Measurements from ENCODE around the gene DPP6. TPM values are rescaled to one million over a fixed set of nuclear protein-coding genes. Genes with fewer than 3 reads are reported as not detected.

The DPP6 gene
- total and polyA plus RNA-seq, 12 donors: 0.07 to 2.1 (median 0.16) TPM; not detected in 4

DNA sequence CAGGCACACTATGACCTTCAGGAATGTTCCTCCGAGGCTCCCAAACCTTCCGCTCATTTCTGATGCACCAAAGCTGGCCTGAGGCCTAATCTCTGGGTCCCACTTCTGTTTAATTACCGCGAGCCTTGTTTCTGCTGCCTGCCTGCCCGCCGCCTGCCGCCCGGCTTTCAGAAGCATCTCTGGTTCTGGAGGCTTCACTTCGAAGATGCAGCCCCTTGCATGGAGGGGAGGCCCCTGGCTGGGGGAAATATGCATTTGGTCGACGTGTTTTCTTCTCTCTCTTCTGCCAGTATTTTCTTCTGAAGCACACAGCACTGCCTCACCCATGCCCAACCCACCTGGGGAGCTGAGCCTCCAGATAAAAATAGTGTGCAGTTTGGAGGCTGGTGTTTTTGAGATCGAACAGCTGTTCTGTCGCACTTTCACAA, 783.8 kb downstream of the DPP6 start:
- DNase-seq (no peak), ATAC-seq (no peak)
- intact Hi-C loops (cut with DNase I): no loop called here
- WGBS, 2 donors: 54 to 59% methylated on average over 13 of the region's 13 CpGs
- H3K27me3 ChIP-seq: peaks cover 0 to 35% (median 23%) of the 10 kb centered on the region in 7 donors
- H3K4me3 ChIP-seq: no peak overlapping the region
- H3K4me1 ChIP-seq: no peaks in the 10 kb centered on the region
- TF ChIP-seq CTCF (IDR thresholded peaks at IDR 0.05): no peak
- no peaks in the 10 kb centered on the region for H3K9me3 ChIP-seq
- no peaks in the 10 kb centered on the region for H3K36me3 ChIP-seq
- no peak overlapping the region for H3K27ac ChIP-seq

DNA sequence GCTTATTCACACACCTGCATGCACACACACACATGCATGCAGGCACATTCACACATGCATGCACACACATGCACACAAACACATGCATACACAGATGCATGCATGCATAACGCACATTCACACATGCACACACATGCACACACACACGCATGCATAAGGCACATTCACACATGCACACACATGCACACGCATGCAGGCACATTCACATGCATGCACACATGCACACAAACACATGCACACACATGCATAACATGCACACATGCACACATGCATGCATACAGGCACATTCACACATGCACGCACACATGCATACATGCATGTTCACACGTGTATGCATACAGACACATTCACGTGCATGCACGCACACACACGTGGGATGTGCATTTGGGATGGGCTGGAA, 784.9 kb downstream of the DPP6 start:
- ATAC-seq (no peak), DNase-seq (no peak)
- Histone ChIP-seq H3K36me3 (no peaks in the 10 kb centered on the region), H3K4me3 (no peak overlapping the region), H3K9me3 (no peaks in the 10 kb centered on the region), H3K4me1 (no peaks in the 10 kb centered on the region), H3K27me3 (peaks cover 0 to 45% (median 33%) of the 10 kb centered on the region in 7 donors), H3K27ac (no peak overlapping the region)
- WGBS, 2 donors: 85 to 92% methylated on average over 8 of the region's 8 CpGs
- intact Hi-C loops (cut with DNase I): no loop called here
- TF ChIP-seq CTCF (IDR thresholded peaks at IDR 0.05): no peak

DNA sequence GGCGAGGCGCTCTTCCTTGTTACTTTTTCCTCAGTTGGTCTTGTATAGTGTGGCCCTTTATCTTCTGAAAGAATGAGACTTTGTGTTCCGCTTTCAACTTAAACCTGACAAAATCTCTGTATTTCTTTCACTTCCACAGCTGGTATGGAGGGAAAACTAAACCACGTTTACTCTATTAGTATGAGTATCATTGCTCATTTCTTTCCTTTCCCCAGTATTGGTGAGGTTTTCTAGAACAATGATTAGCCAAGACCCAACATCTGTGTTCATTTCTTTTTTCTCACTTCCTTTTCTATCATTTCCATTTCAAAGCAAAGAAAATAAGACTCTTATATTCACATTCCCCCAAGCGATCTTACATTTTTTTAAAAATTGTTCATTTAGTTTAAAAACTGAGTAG, 785.4 kb downstream of the DPP6 start:
- intact Hi-C loops (cut with DNase I): no loop called here
- TF ChIP-seq CTCF (IDR thresholded peaks at IDR 0.05): no peak
- H3K27ac ChIP-seq: no peak overlapping the region
- H3K36me3 ChIP-seq: no peaks in the 10 kb centered on the region
- H3K27me3 ChIP-seq: peaks cover 0 to 49% (median 33%) of the 10 kb centered on the region in 7 donors
- DNase-seq: no peak
- H3K9me3 ChIP-seq: no peaks in the 10 kb centered on the region
- WGBS, 2 donors: 82 to 87% methylated on average over 5 of the region's 5 CpGs
- no peak for ATAC-seq
- H3K4me3 ChIP-seq: no peak overlapping the region
- no peaks in the 10 kb centered on the region for H3K4me1 ChIP-seq

DNA sequence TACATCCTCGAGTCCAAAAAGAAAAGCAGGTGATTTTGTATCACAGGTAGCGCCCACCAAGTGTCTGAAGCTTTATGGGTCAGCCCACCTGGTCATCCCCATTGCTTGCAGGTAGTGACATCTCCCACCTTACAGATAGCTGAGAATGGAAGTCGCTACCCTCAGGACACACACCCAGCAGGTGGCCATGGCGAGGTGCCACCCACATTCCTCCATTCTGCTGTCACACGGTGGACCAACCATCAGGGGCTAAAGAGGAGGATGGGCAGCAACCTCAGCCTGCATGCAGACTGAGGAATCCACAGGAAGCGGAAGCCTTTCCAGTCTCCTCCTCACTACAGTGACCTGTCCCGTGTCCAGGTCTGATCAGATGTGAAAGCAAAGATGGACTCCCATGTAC, 787.9 kb downstream of the DPP6 start:
- ATAC-seq: no peak

More for the DNA sequence above, 787.9 kb downstream of the DPP6 start:
- H3K36me3 ChIP-seq: no peaks in the 10 kb centered on the region
- H3K27ac ChIP-seq: no peak overlapping the region
- WGBS, 2 donors: 84 to 91% methylated on average over 7 of the region's 7 CpGs
- no peaks in the 10 kb centered on the region for H3K9me3 ChIP-seq
- DNase-seq: no peak
- H3K27me3 ChIP-seq: peaks cover 0 to 63% (median 48%) of the 10 kb centered on the region in 7 donors
- intact Hi-C loops (cut with DNase I): no loop called here
- TF ChIP-seq CTCF (IDR thresholded peaks at IDR 0.05): no peak
- H3K4me1 ChIP-seq: no peaks in the 10 kb centered on the region
- H3K4me3 ChIP-seq: no peak overlapping the region
